Esophagus squamous epithelium (tissue), 5 donors: ENCODE data around the gene KREMEN1. TPM values are rescaled to one million over a fixed set of nuclear protein-coding genes. Genes with fewer than 3 reads are reported as not detected.
"Not testable (repeated sequence)": the region's sequence is repeated elsewhere in the genome, so short reads cannot be mapped to it uniquely, and the experiment has no call there.

Experiments used
- DNase-seq: peaks from one replicate; lab custom pipeline; 2025; lab: John Stamatoyannopoulos, UW
- H3K27ac ChIP-seq, 4 donors: fragments of 200-600 bp; sonication (generic); one replicate each; pipeline ENCODE4 v1.5.1; 2016 to 2019; ENCODE audit warnings: mild to moderate bottlenecking in 1 of 4
- H3K27me3 ChIP-seq, 4 donors: fragments of 200-600 bp; sonication (generic); 1 replicate in 3 of 4; 2 replicates in 1 of 4; pipeline versions ENCODE4 v1.5.1 to v1.6.0; 2017 to 2021; ENCODE audit warnings: antibody characterized with exemption in 1 of 4
- H3K36me3 ChIP-seq, 3 donors: fragments of 200-600 bp; sonication (generic); one replicate each; pipeline ENCODE4 v1.5.1; 2016 to 2019
- H3K4me1 ChIP-seq, 3 donors: fragments of 200-600 bp; sonication (generic); one replicate each; pipeline ENCODE4 v1.5.1; 2017 to 2019
- H3K4me3 ChIP-seq, 4 donors: fragments of 200-600 bp; sonication (generic); 1 replicate in 3 of 4; 2 replicates in 1 of 4; pipeline ENCODE4 v1.5.1; 2016 to 2019; ENCODE audit warnings: mild to moderate bottlenecking in 2 of 4, moderate library complexity in 1 of 4
- H3K9me3 ChIP-seq, 3 donors: fragments of 200-600 bp; sonication (generic); one replicate each; pipeline ENCODE4 v1.5.1; 2016 to 2019
- POLR2A ChIP-seq, 4 donors: fragments of 450-650 bp; IDR thresholded peaks; one replicate each; pipeline ENCODE4 v1.6.1; 2017; ENCODE audit warnings: antibody characterized with exemption in 4 of 4, mild to moderate bottlenecking in 4 of 4, moderate library complexity in 3 of 4
- WGBS, 2 donors: methylation state at CpG; one replicate each; pipeline ENCODE4 v1.1.5; 2018; 5-methylcytosine and 5-hydroxymethylcytosine counted together
- intact Hi-C: fragments of 100-400 bp; cut with DNase I; formaldehyde crosslinking; loops from one replicate; pipeline ENCODE4 v1.15.0; 2022
- total RNA-seq, 4 donors: library from RNA; depleted of rRNA; stranded (reverse); fragments of >200 nt; gene quantifications; one replicate each; pipeline ENCODE4 v1.1.0, GENCODE V29; 2016
- TF ChIP-seq, protein P1 (sequence below), 6 experiments: fragments of 450-650 bp in 4 of 6; fragments of 200-600 bp in 2 of 6; sonication (generic) in 2 of 6; IDR thresholded peaks; one replicate each; pipeline ENCODE4 v1.5.1; 2016 to 2019; ENCODE audit warnings: antibody characterized with exemption in 6 of 6, mild to moderate bottlenecking in 4 of 6, moderate library complexity in 4 of 6
- donor health status: DM: yes; HTN: yes; CAD: no.

The KREMEN1 gene
- total RNA-seq, 4 donors from 2014 or later = 34.3 to 64.8 (median 47.7) TPM

DNA sequence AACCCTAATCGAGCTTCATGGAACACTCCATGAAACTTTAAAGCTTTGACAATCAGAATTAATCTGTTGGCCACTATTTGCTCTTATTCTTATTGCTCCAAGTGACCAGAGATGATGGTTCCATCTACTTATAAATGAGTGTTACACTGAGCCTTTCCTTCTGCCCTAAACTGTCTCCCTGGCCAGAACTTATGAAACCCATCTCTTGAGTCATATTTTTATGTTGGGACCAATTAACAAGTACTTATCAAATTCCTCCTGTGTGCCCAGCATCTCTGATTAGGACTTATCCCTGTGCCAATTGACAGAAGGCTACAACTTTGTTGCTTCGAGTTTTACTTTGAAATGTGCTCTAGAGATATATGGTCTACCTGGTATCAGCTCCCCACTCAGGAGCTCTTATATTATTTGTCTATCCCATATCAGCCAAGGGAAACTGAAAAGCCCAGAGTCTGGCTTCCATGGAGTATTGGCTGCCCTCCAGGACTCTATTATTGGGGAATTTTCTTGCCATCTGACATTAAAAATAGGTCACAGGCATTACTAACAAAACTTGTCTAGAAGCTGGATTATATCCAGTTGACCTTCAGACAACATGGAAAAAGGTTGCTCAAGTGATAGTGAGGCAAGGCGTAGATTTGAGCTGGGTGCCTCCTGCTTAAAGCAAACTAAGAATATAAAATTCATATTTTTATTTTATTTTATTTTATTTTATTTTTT is 8.8 kb downstream of the KREMEN1 start:
- intact Hi-C loops = no loop called here
- Histone ChIP-seq H3K4me3 (no peak overlapping the region), H3K27me3 (no peaks in the 10 kb centered on the region), H3K36me3 (no peaks in the 10 kb centered on the region), H3K9me3 (no peaks in the 10 kb centered on the region), H3K27ac (peak overlapping the region in 2 of 4 donors; percentile 39 to 64), H3K4me1 (peaks cover 12 to 72% (median 12%) of the 10 kb centered on the region in 3 donors)
- 71 to 72% methylated on average over 3 of the region's 3 CpGs for WGBS, 2 donors
- TF ChIP-seq, protein P1, sequence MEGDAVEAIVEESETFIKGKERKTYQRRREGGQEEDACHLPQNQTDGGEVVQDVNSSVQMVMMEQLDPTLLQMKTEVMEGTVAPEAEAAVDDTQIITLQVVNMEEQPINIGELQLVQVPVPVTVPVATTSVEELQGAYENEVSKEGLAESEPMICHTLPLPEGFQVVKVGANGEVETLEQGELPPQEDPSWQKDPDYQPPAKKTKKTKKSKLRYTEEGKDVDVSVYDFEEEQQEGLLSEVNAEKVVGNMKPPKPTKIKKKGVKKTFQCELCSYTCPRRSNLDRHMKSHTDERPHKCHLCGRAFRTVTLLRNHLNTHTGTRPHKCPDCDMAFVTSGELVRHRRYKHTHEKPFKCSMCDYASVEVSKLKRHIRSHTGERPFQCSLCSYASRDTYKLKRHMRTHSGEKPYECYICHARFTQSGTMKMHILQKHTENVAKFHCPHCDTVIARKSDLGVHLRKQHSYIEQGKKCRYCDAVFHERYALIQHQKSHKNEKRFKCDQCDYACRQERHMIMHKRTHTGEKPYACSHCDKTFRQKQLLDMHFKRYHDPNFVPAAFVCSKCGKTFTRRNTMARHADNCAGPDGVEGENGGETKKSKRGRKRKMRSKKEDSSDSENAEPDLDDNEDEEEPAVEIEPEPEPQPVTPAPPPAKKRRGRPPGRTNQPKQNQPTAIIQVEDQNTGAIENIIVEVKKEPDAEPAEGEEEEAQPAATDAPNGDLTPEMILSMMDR (IDR thresholded peaks at IDR 0.05) = no peak
- no peak for DNase-seq

DNA sequence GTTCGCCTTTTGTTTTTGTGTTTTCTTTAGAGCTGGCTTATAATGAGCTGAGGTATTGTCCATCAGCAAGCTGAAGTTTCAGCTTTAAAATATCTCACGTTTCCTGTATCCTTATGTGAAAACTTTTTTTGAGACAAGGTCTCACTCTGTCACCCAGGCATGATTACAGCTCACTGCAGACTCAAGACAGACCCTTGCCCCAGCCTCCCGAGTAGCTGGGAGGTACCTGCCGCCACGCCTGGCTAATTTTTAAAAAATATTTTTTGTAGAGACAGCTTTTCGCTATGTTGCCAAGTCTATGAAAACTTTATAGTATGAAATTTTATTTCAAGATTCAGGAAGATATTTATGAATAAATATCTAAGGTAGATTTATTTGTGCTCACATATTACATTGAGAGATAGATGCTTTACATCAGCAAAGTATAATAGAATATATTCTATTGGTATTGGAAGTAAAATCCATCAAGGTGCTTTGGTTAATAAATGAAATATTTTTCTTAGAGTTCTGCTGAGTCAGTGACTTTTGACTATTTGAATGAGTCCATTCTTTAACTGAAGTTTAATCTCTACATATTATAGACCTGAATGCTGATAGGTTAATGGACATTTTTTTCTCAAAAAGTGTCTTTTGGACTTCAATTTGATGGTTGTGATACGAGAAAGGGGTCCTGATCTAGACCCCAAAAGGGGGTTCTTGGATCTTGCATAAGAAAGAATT is 10.2 kb downstream of the KREMEN1 start:
- intact Hi-C loops = no loop called here
- no peaks in the 10 kb centered on the region for H3K27me3 ChIP-seq
- no peak overlapping the region for H3K4me3 ChIP-seq
- no peaks in the 10 kb centered on the region for H3K9me3 ChIP-seq
- DNase-seq = no peak
- 83 to 85% methylated on average over 7 of the region's 7 CpGs for WGBS, 2 donors
- no peaks in the 10 kb centered on the region for H3K36me3 ChIP-seq
- peak overlapping the region in 1 of 4 donors; percentile 64 for H3K27ac ChIP-seq
- H3K4me1 ChIP-seq = peaks cover 12 to 58% (median 12%) of the 10 kb centered on the region in 3 donors
- TF ChIP-seq, protein P1 (IDR thresholded peaks at IDR 0.05) = no peak
- no peak for TF ChIP-seq POLR2A (IDR thresholded peaks at IDR 0.05)

DNA sequence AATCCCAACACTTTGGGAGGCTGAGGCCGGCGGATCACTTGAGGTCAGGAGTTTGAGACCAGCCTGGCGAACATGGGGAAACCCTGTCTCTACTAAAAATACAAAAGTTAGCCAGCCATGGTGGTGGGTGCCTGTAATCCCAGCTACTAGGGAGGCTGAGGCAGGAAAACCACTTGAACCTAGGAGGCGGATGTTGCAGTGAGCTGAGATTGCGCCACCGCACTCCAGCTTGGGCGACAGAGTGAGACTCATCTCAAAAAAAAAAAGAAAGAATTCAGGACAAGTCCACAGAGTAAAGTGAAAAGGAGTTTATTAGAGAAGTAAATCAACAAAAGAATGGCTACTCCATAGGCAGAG is 10.7 kb downstream of the KREMEN1 start:
- 82 to 83% methylated on average over 7 of the region's 7 CpGs for WGBS, 2 donors
- H3K27me3 ChIP-seq, intact Hi-C loops, H3K36me3 ChIP-seq, DNase-seq, H3K9me3 ChIP-seq, H3K4me3 ChIP-seq: not testable (repeated sequence)
- H3K4me1 ChIP-seq = peaks cover 12 to 53% (median 12%) of the 10 kb centered on the region in 3 donors
- H3K27ac ChIP-seq = peak overlapping the region in 1 of 4 donors; percentile 24

DNA sequence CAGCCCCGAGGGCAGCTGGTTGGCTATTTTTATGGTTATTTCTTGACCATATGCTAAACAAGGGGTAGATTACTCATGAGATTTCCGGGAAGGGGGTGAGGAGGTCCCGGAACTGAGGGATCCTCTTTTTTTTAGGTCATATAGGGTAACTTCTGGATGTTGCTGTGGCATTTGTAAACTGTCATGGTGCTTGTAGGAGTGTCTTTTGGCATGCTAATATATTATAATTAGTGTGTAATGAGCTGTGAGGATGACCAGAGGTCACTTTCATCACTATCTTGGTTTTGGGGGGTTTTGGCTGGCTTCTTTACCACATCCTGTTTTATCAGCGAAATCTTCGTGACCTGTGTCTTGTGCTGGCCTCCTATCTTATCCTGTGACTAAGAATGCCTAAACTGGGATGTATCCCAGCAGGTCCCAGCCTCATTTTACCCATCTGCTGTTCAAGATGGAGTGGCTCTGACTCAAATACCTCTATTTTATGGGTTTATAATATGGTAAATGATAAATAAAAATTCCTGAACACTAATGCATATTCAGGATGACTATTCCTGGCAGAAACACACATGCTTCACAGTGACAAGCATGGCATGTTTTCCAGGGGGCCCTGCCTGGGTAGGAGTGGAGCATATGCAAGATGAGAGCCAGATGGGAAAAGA is 11.2 kb downstream of the KREMEN1 start:
- H3K27me3 ChIP-seq = no peaks in the 10 kb centered on the region
- DNase-seq = no peak
- no peak for TF ChIP-seq POLR2A (IDR thresholded peaks at IDR 0.05)
- TF ChIP-seq, protein P1 (IDR thresholded peaks at IDR 0.05) = no peak
- H3K9me3 ChIP-seq = no peaks in the 10 kb centered on the region
- intact Hi-C loops = no loop called here
- H3K4me3 ChIP-seq = no peak overlapping the region
- WGBS, 2 donors = 57 to 58% methylated on average over 5 of the region's 5 CpGs
- peak overlapping the region in 1 of 4 donors; percentile 24 for H3K27ac ChIP-seq
- H3K4me1 ChIP-seq = peaks cover 10 to 51% (median 12%) of the 10 kb centered on the region in 3 donors
- no peaks in the 10 kb centered on the region for H3K36me3 ChIP-seq

DNA sequence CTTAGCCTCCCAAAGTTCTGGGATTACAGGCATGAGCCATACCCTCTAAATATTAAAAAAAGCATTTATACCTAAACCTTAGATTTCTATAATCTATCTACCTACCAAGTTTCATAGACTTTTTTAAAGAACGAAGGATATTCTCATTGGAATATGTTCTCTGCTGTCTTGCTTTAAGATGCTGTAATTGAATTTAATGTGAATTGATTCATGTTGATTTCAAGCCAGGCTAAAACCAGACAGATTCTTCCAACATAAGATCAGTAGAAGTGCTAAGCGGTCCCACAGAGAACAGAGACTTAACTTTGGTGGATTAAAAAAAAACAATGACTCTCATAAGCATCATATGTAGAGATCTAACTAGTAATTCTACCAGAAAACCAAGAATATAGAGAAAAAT is 14.2 kb downstream of the KREMEN1 start:
- TF ChIP-seq POLR2A (IDR thresholded peaks at IDR 0.05) = no peak
- TF ChIP-seq, protein P1 (IDR thresholded peaks at IDR 0.05) = no peak
- no peaks in the 10 kb centered on the region for H3K27me3 ChIP-seq
- no peak overlapping the region for H3K4me3 ChIP-seq
- H3K4me1 ChIP-seq = peaks cover 3 to 39% (median 4%) of the 10 kb centered on the region in 3 donors
- no peak for DNase-seq
- H3K36me3 ChIP-seq = no peaks in the 10 kb centered on the region
- H3K9me3 ChIP-seq = no peaks in the 10 kb centered on the region
- H3K27ac ChIP-seq = no peak overlapping the region
- intact Hi-C loops = no loop called here
- 88 to 97% methylated on average over 2 of the region's 2 CpGs for WGBS, 2 donors
